Measurements from ENCODE around the gene GALNT5. TPM values are rescaled to one million over a fixed set of nuclear protein-coding genes. Genes with fewer than 3 reads are reported as not detected.
"Not testable (repeated sequence)": the region's sequence is repeated elsewhere in the genome, so short reads cannot be mapped to it uniquely, and the experiment has no call there.

Gene GALNT5
- total RNA-seq, 1 donor from 2014 or later: 1.7 TPM

GRCh38 chr2:157220502-157220901 lies 37.0 kb upstream of the GALNT5 start:
- no peaks in the 10 kb centered on the region for H3K36me3 Mint-ChIP-seq

DNA sequence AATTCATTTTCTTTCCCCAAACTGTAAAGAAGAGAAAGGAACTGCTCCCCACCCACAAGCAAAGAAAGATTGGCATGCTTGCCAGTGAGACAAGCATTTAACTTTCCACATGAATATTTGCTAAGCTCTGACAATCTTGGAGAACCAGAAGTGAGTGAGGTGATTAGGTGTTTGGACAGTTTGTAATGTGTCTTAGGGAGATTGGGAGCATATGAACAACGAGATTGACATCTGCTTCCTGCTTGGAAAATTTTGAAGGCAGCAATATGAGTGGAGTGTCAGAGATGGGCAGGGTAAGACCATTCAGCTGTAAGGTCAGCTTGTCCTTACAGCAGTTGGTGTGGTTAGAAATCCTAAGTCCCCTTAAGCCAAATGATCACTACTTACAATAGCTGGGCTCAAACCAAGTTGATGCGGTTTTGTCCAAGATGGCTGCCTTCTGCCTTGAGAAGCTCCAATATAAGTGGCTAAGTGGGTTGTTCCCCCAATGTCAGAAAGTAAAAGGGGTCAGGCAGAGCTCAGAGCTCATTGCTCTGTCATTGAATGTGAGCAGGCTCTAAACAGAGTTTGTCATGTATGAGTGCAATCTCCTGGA lies 36.0 kb upstream of the GALNT5 start:
- DNase-seq (ENCODE audit: extremely low spot score, unreplicated experiment): no peak
- Mint-ChIP-seq H3K9me3 (no peaks in the 10 kb centered on the region), H3K4me1 (ENCODE audit: unreplicated experiment) (no peaks in the 10 kb centered on the region), H3K27me3 (no peaks in the 10 kb centered on the region), H3K27ac (no peak overlapping the region), H3K4me3 (no peak overlapping the region), H3K36me3 (no peaks in the 10 kb centered on the region)
- TF ChIP-seq, protein P1, sequence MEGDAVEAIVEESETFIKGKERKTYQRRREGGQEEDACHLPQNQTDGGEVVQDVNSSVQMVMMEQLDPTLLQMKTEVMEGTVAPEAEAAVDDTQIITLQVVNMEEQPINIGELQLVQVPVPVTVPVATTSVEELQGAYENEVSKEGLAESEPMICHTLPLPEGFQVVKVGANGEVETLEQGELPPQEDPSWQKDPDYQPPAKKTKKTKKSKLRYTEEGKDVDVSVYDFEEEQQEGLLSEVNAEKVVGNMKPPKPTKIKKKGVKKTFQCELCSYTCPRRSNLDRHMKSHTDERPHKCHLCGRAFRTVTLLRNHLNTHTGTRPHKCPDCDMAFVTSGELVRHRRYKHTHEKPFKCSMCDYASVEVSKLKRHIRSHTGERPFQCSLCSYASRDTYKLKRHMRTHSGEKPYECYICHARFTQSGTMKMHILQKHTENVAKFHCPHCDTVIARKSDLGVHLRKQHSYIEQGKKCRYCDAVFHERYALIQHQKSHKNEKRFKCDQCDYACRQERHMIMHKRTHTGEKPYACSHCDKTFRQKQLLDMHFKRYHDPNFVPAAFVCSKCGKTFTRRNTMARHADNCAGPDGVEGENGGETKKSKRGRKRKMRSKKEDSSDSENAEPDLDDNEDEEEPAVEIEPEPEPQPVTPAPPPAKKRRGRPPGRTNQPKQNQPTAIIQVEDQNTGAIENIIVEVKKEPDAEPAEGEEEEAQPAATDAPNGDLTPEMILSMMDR (conservative IDR thresholded peaks at IDR 0.05): no peak

More at GRCh38 chr2:157220502-157220901, 37.0 kb upstream of the GALNT5 start:
- Mint-ChIP-seq H3K4me1 (ENCODE audit: unreplicated experiment) (no peaks in the 10 kb centered on the region), H3K9me3 (no peaks in the 10 kb centered on the region), H3K27me3 (no peaks in the 10 kb centered on the region), H3K4me3 (no peak overlapping the region), H3K27ac (no peak overlapping the region)
- DNase-seq (ENCODE audit: extremely low spot score, unreplicated experiment): no peak
- TF ChIP-seq, protein P1 (conservative IDR thresholded peaks at IDR 0.05): no peak

DNA sequence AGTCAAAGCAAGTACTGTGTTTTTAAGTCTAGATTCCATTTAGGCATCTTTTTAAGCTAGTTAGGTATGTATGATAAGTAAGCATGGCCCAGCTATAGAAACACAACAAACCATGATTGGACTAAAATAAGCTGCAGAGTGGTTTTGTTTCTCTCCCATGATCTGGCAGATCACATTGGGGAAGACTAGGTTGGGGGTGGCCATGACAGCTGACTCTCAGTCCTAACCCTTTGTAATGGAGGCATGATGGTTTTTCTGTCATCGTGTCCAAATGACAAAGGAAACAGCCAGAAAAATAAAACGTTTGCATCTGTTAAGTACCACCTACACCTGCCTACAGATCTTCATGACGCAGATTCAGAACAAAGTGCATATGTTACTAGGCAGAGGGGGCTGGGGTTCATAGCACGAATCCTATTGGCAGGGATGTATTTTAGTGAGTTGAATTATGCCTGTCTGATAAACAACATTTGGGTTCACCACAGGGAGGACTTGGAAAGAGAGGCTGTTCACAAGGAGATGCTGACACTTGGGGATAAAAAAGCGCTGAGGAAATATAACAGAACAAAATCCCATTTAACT lies 33.8 kb upstream of the GALNT5 start:
- no peak for DNase-seq (ENCODE audit: extremely low spot score, unreplicated experiment)
- H3K9me3 Mint-ChIP-seq: no peaks in the 10 kb centered on the region
- no peaks in the 10 kb centered on the region for H3K36me3 Mint-ChIP-seq
- no peaks in the 10 kb centered on the region for H3K27me3 Mint-ChIP-seq
- H3K4me1 Mint-ChIP-seq (ENCODE audit: unreplicated experiment): no peaks in the 10 kb centered on the region
- no peak overlapping the region for H3K4me3 Mint-ChIP-seq
- TF ChIP-seq, protein P1 (conservative IDR thresholded peaks at IDR 0.05): no peak
- no peak overlapping the region for H3K27ac Mint-ChIP-seq

DNA sequence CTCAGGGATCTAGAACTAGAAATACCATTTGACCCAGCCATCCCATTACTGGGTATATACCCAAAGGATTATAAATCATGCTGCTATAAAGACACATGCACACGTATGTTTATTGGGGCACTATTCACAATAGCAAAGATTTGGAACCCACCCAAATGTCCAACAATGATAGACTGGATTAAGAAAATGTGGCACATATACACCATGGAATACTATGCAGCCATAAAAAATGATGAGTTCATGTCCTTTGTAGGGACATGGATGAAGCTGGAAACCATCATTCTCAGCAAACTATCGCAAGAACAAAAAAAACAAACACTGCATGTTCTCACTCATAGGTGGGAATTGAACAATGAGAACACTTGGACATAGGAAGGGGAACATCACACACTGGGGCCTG lies 33.1 kb upstream of the GALNT5 start:
- H3K4me3 Mint-ChIP-seq; DNase-seq (ENCODE audit: extremely low spot score, unreplicated experiment); H3K4me1 Mint-ChIP-seq (ENCODE audit: unreplicated experiment); H3K27ac Mint-ChIP-seq; H3K36me3 Mint-ChIP-seq; H3K9me3 Mint-ChIP-seq; H3K27me3 Mint-ChIP-seq: not testable (repeated sequence)

- Mint-ChIP-seq H3K4me3 (no peak overlapping the region), H3K27ac (no peak overlapping the region), H3K36me3 (no peaks in the 10 kb centered on the region), H3K9me3 (no peaks in the 10 kb centered on the region), H3K27me3 (no peaks in the 10 kb centered on the region), H3K4me1 (ENCODE audit: unreplicated experiment) (no peaks in the 10 kb centered on the region)
- no peak for DNase-seq (ENCODE audit: extremely low spot score, unreplicated experiment)
- TF ChIP-seq, protein P1 (conservative IDR thresholded peaks at IDR 0.05): no peak
Observed at GRCh38 chr2:157227592-157227991, 29.9 kb upstream of the GALNT5 start.

GRCh38 chr2:157228946-157229345 lies 28.6 kb upstream of the GALNT5 start:
- Mint-ChIP-seq H3K4me1 (ENCODE audit: unreplicated experiment) (no peaks in the 10 kb centered on the region), H3K27ac (no peak overlapping the region), H3K27me3 (no peaks in the 10 kb centered on the region), H3K4me3 (no peak overlapping the region), H3K36me3 (no peaks in the 10 kb centered on the region), H3K9me3 (peaks cover 4% of the 10 kb centered on the region)
- DNase-seq (ENCODE audit: extremely low spot score, unreplicated experiment): no peak
- TF ChIP-seq, protein P1 (conservative IDR thresholded peaks at IDR 0.05): no peak

Measured in type B pancreatic cell (in vitro differentiated cells).